ENCODE results near the gene TMPRSS3. TPM values are rescaled to one million over a fixed set of nuclear protein-coding genes. Genes with fewer than 3 reads are reported as not detected.

TMPRSS3 gene
- total RNA-seq, 1 experiment from 2014 or later, result 4.3 TPM

GRCh38 chr21:42429856-42430255, 34.0 kb upstream of the TMPRSS3 start:
- H3F3A ChIP-seq (ENCODE audit: insufficient read depth, low read depth), result no peaks in the 10 kb centered on the region
- no peaks in the 10 kb centered on the region for H3K9me3 ChIP-seq (ENCODE audit: insufficient read depth, low read depth)
- no peak overlapping the region for H2AFZ ChIP-seq
- no peaks in the 10 kb centered on the region for H3K36me3 ChIP-seq (ENCODE audit: low read depth)
- H3K4me3 ChIP-seq, result no peak overlapping the region
- no peak overlapping the region for H3K27ac ChIP-seq
- intact Hi-C loops (cut with micrococcal nuclease; ENCODE audit: unreplicated experiment), result no loop called here
- BruUV-seq (replicated peaks), result no TSS peak
- no peak for DNase-seq
- H3K4me2 ChIP-seq, result no peak overlapping the region
- H4K20me1 ChIP-seq (ENCODE audit: insufficient read depth), result no peaks in the 10 kb centered on the region
- H3K27me3 ChIP-seq (ENCODE audit: insufficient read depth, low read depth), result peaks cover 6% of the 10 kb centered on the region; the same call in 1 of the 2 replicates
- ChIA-PET CTCF (no interaction called here), POLR2A (ENCODE audit: unreplicated experiment) (no interaction called here)
- no peaks in the 10 kb centered on the region for H3K79me2 ChIP-seq (ENCODE audit: low read depth)
- TF ChIP-seq CTCF (conservative IDR thresholded peaks at IDR 0.05), result no peak
- no peak for TF ChIP-seq EZH2 (IDR thresholded peaks at IDR 0.05; ENCODE audit: low read depth)
- H3K4me1 ChIP-seq (replicated peaks; ENCODE audit: insufficient read depth), result peaks cover 6% of the 10 kb centered on the region; the same call in 1 of the 2 replicates
- no peaks in the 10 kb centered on the region for H3K9me2 ChIP-seq (ENCODE audit: insufficient read depth)

- BruUV-seq (replicated peaks), result no TSS peak
- Histone ChIP-seq H3K36me3 (ENCODE audit: low read depth) (no peaks in the 10 kb centered on the region), H3K9me3 (ENCODE audit: insufficient read depth, low read depth) (no peaks in the 10 kb centered on the region), H2AFZ (no peak overlapping the region), H3K4me1 (replicated peaks; ENCODE audit: insufficient read depth) (0 out of 2 replicates have a peak, but pooled peaks cover under 1% of the 10 kb centered on the region), H3K79me2 (ENCODE audit: low read depth) (no peaks in the 10 kb centered on the region), H3K27me3 (ENCODE audit: insufficient read depth, low read depth) (peaks cover 8% of the 10 kb centered on the region), H4K20me1 (ENCODE audit: insufficient read depth) (no peaks in the 10 kb centered on the region), H3K27ac (no peak overlapping the region), H3K9me2 (ENCODE audit: insufficient read depth) (no peaks in the 10 kb centered on the region), H3F3A (ENCODE audit: insufficient read depth, low read depth) (no peaks in the 10 kb centered on the region), H3K4me3 (no peak overlapping the region), H3K4me2 (no peak overlapping the region)
- no peak for TF ChIP-seq EZH2 (IDR thresholded peaks at IDR 0.05; ENCODE audit: low read depth)
- no peak for TF ChIP-seq CTCF (conservative IDR thresholded peaks at IDR 0.05)
- POLR2A ChIA-PET (ENCODE audit: unreplicated experiment), result no interaction called here
- DNase-seq, result no peak
- CTCF ChIA-PET, result no interaction called here
- intact Hi-C loops (cut with micrococcal nuclease; ENCODE audit: unreplicated experiment), result no loop called here
Measured at GRCh38 chr21:42429021-42429420, 33.2 kb upstream of the TMPRSS3 start.

- ChIA-PET CTCF (no interaction called here), POLR2A (ENCODE audit: unreplicated experiment) (no interaction called here)
- no peak overlapping the region for H3K4me2 ChIP-seq
- no peaks in the 10 kb centered on the region for H3K9me3 ChIP-seq (ENCODE audit: insufficient read depth, low read depth)
- BruUV-seq (replicated peaks), result no TSS peak
- intact Hi-C loops (cut with micrococcal nuclease; ENCODE audit: unreplicated experiment), result no loop called here
- no peaks in the 10 kb centered on the region for H3F3A ChIP-seq (ENCODE audit: insufficient read depth, low read depth)
- no peak overlapping the region for H3K4me3 ChIP-seq
- TF ChIP-seq EZH2 (IDR thresholded peaks at IDR 0.05; ENCODE audit: low read depth), result no peak
- no peak for TF ChIP-seq CTCF (conservative IDR thresholded peaks at IDR 0.05)
- H3K79me2 ChIP-seq (ENCODE audit: low read depth), result no peaks in the 10 kb centered on the region
- no peak for DNase-seq
- no peaks in the 10 kb centered on the region for H3K36me3 ChIP-seq (ENCODE audit: low read depth)
- no peak overlapping the region for H2AFZ ChIP-seq
- H3K4me1 ChIP-seq (replicated peaks; ENCODE audit: insufficient read depth), result no peaks in the 10 kb centered on the region
- H3K27me3 ChIP-seq (ENCODE audit: insufficient read depth, low read depth), result peaks cover 16% of the 10 kb centered on the region
- H4K20me1 ChIP-seq (ENCODE audit: insufficient read depth), result no peaks in the 10 kb centered on the region
- H3K27ac ChIP-seq, result no peak overlapping the region
- H3K9me2 ChIP-seq (ENCODE audit: insufficient read depth), result no peaks in the 10 kb centered on the region
Measured at GRCh38 chr21:42427809-42428419, 32.1 kb upstream of the TMPRSS3 start.

All from PC-9 (cell line).